ENCODE results near the gene BRF1. TPM values are rescaled to one million over a fixed set of nuclear protein-coding genes. Genes with fewer than 3 reads are reported as not detected.
"Not testable (repeated sequence)": the region's sequence is repeated elsewhere in the genome, so short reads cannot be mapped to it uniquely, and the experiment has no call there.

BRF1 gene
- polyA plus RNA-seq, 5 donors: 27.3 to 41.1 (median 30.5) TPM

DNA sequence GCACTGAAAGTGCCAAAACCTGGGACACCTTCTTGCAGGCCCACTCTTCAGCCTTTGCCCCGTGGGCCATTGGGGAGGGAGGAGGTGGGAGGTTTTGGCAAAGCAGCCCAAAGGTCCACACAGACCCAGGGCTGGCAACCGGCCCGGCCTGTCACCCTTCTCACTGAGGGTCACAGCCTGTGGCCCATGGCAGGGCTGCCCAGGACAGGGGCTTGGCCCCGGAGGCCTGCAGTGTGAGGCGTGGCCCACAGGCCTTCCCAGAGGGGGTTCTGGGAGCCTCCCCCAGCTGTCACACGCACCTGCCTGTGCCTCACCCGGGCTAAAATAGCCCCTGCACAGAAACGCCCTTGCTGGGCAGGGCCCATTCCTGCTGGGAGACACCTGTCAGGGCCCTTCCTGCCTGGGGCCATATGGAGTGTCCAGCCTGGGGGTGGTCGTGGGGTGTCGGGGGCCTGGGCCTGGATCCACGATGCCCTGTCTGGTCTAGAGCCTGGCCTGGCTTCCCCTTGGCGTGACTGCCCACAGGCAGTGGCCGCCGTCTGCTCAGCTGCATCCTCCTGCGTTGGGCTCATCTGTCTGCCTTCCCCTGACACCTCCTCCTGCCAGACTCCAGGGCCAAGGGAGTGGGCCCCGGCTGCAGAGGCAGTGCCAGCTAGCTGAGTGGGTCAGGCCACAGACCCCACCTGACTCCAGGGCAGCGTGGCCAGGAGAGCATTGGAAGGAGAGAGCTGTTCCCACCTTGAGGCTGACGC is 33.0 kb upstream of the BRF1 start:
- DNase-seq: no peak

DNA sequence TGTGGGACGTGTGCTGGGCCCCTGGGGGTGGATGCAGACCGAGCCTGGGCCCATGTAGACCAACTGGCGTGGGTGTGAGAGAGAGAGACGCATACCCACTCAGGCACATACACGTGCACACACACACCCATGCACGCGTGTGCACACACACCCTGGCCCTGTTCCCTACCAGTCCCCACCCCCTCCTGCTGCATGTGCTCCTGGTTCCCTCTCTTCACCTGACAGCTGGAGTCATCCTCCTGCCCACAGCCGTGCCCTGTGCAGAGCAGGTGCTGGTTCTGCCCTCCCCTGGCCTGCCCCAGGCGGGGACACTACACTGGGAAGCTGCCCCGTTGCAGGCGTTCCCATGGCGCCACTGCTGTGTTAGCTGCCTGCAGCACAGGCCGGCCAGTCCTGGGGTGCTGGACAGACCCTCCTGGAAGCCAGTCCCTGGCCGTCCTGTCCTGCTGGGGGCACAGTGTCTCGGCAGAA is 32.3 kb upstream of the BRF1 start:
- DNase-seq: no peak

DNA sequence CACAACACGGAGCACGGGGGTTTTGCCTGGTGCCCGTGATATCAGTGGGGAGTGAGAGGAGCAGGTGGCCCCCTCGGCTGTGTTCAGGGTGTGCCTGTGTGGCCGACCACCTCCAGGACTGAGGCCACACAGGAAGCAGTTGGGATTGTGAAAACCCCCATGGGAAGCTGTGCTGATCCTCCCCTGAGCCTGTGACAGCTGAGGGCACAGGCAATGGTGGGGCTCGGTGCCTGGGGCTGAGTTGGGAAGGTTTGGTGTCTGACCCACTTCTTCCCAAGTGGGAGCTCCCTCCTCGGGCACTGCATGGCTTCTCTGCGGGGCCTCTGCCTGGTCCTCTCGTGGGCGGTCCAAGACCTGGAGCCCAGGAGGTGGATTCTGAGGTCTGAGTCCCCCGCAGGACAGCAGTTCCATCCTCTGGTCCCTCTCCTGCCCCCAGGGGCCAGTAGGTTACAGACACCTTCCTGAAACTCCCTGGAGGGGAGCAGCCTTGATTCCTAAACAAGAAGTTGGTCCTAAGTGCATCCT is 31.6 kb upstream of the BRF1 start:
- no peak for DNase-seq

DNA sequence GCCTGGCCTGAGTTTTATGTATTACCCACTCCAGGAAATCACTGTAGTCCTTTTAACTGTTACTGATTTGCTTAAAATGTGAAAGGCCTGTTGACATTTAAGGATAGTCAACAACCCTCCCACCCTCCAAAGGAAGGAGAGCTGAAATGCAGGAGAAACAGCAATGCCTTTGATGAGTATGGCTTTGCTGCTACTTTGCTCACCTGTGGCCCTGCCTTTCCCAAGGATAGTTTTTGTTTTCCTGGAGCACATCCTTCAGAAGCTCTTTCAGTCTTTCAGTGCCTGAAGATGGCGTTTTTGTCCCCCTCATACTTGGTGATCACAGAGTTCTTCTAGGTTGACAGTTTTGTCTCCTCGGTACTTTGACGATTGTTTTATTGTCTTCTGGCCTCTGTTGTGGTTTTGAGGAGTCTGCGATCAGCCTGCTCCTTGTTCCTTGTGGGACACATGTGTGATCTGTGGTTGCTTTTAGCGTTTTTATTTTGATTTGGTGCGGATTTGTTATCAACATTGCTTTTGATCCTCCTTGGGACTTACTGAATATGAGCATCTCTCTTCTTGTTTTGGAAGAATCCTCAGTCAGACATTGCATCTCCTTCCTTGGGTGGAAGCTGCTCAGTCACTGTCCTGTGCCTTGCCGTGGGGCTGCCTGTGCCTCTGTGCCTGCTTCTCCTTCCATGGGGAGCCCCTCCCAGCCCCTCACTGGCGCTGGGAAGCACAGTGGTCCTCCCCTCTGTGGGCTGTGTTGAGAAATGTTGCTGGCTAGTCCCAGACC is 31.0 kb upstream of the BRF1 start:
- DNase-seq: no peak

DNA sequence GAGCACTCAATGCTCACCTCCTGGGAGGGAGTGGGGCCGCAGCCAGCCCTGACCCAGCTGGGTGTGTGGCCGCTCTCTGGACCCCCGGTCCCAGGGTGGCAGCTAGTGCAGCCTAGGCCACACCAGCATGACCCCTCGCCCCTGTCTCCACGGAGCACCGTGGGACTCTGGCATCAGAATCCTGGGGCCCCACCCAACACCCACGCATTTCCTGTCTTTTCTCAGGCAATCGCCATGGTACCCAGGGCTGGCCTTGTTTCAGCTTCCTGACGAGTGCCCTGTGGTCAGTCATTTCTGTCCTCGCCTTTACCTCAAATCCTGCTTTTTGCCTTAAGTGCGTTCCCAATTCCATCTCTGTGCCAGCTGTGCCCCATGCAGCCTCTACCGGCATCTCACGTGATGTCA is 29.7 kb upstream of the BRF1 start:
- DNase-seq: no peak

DNA sequence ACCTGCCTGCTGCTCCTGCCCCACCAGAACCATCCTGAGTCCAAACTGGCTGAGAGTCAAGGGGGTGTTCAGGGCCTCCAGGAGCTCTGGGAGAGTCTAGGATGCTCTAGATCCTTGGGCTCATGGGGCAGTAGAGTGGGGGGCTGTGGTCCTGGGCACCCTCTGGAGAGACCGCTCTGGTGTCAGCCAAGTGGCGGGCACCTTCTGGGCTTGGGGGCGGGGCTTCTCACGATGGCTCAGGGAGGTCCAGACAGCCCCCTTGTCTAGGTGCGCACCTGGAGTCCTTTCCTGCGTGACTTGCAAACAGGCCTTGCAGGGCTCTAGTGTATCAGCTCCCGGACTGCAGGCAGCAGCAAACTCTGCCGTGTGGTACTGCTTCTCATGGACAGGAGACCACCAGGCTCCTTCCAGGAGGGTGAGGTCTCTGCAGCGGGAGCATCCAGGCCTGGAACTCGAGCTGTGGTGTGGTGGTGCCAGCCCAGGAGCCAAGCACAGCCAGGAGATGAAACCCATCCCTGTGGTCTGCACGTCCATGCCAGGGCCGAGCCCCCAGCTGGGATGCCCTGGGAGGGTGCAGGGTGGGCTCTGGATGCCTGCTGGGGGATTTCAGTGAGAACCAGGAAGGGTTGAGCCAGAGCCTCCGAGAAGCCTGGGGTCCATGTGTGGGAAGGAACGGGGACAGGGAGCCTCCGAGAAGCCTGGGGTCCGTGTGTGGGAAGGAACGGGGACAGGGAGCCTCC is 28.8 kb upstream of the BRF1 start:
- DNase-seq: no peak

DNA sequence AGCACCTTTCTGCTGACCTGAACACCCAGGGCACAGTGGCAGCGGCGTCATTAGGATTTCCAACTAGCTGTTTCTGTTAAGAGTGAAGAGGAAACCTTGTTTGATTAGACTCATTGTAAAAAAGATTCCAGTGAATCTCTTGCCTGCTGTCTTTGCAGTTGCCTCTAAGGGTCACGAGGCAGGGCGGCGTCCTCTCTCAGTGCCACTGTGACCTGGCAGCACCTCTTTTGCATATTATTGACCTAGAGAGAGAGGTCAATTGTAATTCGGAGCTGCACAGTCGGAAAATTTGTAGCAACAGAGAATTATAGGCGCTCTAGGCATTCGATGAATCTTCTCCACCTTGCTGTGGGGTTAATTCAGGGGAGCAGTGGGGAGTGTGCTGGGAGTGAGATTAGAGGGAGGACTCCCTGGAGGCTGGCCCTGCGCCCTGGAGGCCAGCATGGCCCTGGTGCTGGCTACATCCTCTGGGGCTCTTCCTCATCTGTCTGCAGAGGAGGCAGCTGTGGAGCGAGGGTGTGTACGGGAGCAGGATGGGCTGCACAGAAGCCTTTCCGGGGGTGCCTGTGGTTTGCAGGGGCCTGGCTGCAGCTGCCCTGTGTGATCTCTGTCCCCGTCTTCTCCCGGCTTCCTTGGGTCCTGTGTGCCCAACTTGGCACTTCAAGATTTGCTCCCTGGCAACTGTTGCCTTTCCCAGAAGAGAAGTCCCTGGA is 28.0 kb upstream of the BRF1 start:
- DNase-seq: no peak

DNA sequence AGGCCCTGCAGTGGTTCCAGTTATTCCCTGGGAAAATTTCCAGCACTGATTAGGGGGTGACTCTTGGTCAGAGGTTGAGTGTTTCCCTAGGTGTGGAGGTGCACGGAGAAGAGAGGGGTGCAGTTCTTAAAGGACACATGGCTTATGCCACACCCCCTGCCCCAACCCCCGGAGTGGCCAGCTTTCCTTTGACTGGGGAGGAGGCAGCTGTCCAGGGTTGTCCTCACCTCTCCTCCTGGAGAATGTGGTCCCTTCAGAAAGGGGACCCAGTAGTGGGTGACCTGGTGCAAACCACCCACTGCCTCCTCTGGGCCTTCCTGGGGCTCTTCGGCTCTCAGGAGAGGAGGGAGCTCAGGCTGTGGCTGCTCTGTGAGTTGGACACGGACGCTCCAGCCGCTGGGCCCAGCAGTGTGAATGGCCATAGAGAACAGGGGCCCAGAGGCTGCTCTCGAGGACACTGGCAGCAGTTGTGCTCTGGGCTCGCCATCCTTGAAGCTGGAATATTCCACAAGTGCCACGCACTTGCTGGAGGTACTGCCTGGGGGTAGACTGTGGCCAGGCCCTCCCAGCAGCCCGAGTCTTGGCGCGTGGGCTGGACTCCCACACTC is 27.4 kb upstream of the BRF1 start:
- no peak for DNase-seq

DNA sequence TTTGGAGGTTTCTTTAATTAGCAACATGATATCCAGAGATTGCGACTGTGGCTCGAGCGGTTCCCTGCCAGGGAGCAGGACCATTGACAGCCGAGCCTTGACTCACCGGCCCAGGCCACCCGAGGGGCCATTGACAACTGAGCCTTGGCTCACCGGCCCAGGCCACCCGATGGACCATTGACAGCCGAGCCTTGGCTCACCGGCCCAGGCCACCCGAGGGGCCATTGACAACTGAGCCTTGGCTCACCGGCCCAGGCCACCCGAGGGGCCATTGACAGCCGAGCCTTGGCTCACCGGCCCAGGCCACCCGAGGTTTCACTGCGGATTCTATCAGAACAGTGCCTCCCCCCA is 26.9 kb upstream of the BRF1 start:
- not testable (repeated sequence) for DNase-seq

DNA sequence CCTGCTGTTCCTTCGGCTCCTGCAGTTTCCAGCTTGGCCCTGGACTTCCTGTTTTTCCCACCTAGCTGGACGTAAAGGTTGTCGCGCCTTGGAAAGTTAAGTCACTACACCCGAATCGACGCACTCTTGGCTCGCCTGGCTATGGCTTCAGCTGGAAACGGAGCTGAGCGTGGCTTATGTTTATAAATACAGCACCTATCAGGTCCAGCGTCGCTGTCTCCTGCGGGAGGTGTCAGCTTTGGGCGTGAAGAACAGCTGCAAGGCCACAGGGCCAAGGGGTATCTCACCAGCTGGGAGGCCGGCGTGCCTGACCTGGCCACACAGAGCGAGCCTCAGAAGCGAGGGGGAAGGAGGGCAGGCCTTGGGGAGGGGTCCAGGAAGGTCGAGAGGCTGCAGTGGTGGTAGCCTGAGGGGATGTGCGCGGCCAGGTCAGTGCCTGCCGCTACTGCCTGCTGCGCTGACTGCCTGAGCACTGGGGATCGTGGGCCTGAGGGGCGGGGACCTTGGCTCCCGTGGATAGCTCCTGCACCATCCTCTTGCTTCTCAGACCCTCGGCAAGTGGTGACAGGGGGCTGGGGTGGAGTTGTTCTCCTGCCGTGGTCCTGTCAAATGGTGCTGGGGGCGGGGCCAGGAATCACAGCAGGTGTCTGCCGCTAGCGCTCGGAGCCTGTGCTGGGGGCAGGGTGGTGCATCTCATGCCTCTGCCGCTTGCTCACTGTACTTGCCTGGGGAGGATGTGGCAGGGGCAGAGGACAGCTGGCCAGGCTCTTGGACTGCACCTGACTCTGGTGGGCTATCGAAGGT is 26.3 kb upstream of the BRF1 start:
- no peak for DNase-seq

DNA sequence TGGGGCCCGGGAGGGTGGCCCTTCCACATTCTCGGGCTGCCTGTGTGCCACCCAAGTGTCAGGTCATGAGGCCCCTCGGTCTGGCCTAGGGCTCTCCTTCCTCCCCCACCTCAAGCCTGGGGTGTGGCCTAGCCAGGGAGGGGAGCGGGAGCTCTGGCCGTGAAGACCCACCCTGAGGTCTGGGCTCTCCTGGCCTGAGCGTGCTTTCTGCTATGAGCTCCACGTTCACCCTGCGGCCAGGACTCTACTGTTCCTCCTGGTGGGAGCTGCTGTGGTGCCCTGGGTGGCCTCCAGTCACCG is 25.7 kb upstream of the BRF1 start:
- no peak for DNase-seq

DNA sequence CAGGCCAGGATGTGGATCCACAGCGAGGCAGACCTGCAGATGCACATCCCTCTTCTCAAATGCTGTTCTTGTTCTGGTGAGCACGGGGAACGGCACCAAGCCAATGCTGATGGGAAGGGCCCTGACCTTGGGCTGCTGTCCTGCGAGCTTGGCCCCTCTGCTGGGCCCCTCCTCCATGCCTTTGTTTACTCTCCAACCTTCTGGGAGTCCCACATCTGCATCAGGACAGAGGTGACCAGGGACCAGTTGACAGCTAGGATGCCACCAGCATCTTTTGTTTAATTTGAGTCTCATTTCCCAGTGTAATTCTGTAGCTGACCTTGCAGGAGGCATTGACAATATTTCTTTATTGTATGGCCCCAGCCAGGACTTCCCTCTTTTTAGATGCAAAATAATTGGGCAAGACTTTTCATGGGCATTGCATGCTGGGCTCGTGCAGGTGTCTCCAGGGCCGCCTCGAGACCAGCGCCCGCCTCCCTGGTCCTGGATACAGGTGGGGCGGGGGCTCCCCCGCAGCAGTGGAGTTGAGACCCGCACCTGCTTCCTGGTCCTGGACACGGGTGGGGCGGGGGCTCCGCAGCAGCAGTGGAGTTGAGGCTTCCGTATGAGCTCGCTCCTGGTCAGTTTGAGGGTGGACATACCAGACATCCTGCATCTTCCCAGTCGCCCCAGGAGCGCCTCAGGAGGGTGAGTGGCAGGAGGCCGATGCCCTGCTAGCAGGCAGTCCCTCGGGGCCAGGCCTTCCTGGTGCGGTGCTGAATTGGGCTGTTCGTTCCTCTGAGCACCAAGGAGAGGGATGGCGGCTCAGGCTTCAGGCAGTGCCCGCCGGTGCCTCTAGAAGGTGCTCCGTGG is 25.1 kb upstream of the BRF1 start:
- no peak for DNase-seq

DNA sequence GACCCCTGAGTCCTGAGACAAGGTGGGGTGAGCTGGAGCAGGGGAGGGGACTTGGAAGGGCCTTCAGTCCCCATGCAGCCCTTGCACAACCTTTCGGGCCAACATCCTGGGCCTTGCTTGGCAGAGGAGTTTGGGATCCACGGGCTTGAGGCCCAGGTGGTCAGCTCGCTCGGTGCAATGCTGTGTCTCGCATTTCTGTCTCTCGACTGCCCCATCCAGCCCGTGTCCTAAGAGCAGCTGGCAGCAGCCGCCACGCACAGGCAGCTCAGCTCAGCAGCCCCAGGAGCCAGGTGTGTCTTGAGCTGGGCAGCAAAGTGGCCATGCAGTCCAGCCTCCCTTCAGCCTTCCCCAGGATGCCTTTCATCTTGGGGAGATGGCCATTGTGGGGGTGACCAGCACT is 24.5 kb upstream of the BRF1 start:
- DNase-seq: no peak

DNA sequence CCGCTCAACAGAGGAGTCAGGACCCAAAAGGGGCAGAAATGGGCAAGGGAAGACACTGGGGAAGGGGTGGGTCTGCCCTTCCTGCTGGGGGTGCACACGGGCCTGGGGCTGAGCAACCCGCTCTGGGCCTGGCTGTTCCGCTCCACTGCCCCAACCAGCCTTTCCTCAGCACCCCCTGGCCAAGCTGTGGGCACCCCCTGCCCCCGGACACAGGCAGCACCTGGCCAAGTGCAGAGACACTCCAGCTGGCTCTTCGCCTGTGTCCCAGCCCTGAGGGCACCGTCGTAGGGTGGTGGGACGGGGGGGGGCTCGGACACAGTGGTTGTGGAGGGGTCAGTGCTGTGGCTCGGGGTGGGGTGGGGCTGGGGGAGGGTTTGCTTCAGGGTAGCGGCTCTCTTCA is 24.1 kb upstream of the BRF1 start:
- DNase-seq: no peak

DNA sequence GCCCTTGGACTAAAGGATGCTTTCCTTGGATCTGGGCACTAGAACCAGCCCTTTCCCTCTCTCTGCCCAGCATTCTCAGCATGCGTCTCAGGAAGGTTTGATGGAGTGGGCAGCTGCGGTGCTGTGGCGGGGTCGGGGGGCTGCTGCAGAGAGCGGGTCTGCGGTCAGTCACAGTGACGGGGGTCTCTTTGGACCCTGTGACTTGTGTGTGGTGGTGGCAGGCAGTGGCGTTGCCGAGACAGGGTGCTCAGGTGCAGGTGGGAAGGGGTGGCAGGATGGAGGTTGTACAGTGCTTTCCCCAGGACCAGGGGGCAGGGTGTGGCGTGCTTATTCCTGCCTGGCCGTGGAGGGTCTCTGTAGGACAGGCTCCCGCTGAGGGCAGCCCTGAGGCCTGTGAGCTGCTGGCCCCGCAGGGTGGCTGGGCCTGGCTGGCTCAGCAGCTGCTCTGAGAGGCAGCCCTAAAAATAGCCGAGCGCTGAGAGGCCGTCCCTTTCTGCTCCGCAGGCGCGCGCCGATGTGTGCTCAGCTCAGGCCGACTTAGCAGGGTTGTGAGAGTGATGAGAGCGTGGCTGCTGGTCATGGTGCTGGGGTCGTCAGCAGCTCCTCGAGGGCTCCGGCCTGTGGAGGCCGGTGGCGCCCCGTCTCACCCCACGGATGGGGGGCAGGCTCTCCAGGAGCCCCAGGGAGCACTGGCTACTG is 23.4 kb upstream of the BRF1 start:
- no peak for DNase-seq

DNA sequence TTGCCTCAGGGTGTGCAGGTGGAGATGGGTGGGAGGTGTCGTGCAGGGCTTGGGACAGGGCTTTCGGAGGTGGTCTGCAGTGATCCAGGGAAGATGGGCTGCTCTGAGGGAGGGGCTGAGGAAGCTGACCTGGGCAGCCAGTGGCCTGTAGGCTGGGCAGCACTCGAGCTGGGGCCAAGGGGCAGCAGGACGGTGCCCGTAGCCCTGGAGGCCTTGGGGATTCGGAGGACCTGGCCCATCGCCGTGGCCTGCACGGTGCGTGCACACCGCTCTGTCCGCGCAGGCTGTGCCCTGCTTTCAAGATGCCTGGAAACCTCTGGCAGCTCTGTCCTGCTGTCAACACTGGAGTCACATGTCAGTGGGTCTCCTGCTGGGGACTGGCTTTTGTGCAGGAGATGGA is 22.9 kb upstream of the BRF1 start:
- no peak for DNase-seq

DNA sequence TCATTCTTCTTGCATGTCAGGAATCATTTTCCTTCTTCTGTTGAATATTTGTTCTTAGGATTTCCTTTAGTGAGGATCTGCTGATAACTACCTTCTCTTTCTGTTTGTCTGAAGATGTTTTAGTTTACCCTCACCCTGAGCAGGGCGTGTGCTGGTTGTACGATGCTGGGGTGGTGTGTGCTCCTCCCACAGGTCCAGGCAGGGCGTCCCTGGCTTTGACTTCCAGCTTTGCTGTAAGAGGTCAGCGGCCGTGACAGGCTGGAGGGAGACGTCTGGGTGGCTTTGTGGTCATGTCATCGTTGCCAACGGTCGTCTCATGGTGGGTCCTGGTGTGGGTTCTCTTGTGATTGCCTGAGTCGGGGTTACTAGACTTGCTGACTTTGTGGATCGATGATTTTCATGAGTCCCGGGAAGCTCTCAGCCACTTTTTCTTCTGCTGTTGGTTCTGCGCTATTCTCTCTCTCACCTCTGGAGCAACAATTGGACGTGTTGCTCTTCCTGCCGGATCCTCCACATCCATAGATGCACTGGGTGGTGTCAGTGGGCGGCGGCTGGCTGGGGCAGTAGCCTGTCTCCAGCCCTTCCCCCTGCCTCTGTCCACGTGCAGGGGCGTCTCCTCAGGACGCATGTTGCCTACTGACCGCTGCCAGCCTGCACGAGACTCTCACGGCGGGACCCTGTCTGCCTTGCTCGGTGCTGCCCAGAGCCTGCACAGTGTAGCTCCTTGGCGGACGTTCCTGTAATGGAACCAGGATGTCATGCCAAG is 22.2 kb upstream of the BRF1 start:
- DNase-seq: no peak

DNA sequence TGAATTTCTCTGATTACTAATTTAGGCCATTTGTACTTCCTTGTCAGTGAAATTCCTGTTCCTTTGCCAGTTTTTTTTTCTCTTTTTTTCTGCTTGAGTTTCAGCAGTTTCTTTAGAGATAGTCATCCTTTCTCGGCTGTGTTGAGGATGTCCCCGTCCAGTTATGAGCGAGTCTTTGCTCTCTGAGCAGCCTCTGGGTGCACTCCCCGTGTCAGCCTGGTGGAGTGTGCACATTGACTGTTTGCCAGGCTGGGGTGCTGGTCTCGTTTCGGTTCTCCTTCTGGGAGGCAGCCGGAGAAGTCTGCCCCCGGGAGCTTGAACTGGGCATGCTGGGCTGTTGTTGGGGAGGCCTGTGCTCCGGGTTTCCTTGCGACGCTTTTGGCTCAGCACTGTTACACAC is 16.7 kb upstream of the BRF1 start:
- no peak for DNase-seq
